ENCODE data around the gene ZNF441. TPM values are rescaled to one million over a fixed set of nuclear protein-coding genes. Genes with fewer than 3 reads are reported as not detected.
"Not testable (repeated sequence)": the region's sequence is repeated elsewhere in the genome, so short reads cannot be mapped to it uniquely, and the experiment has no call there.

ZNF441 gene
- total RNA-seq, 2 experiments from 2014 or later: 2.6 to 4.1 TPM

DNA sequence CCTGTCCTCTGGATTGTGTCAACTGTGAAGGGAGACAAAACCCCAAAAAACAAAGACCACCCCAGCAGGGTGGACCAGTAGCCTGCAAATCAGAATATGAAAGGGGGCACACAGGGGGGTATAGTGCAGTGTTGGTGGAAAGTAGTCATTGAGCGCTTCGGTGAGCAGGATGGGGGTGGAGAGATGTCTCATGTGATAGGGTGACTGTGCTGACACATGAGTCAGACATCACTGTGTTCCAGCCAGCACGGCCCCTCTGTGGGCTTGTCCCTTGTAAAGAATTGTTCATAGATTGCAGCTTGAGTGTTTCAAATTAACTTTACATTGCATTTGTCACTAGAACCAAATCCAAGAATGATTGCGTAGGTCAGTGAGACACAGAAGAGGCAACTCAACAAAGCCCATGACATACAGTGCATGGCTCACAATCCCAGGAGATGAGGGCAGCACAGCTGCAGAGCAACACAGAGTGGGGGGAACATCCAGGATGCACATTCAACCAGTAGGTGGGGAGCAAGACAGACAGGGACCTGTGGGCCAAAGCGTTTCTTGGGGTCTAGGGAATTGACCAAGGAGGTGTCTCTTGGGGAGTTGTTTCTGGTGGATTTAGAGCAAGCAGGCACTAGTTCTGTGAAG lies 54.8 kb downstream of the ZNF441 start:
- peaks cover 22 to 32% of the 10 kb centered on the region in 2 experiments for H3K9me3 ChIP-seq (ENCODE audit: control insufficient read depth in 1 of 2, insufficient read depth in 1 of 2, low read length in 2 of 2)
- H3K36me3 ChIP-seq (ENCODE audit: insufficient read depth, low read length): peaks cover 11% of the 10 kb centered on the region
- no peak for DNase-seq
- intact Hi-C loops (cut with DNase I, micrococcal nuclease): loop anchor here in 1 of 2 experiments (10.0 kb wide), 1 partner anchor 1513 kb away; no protein-coding TSS in a partner anchor
- no peak overlapping the region for H3K27ac ChIP-seq (ENCODE audit: low read depth in 1 of 2, low read length in 2 of 2)
- H3K4me3 Mint-ChIP-seq: no peak overlapping the region
- no peaks in the 10 kb centered on the region for H3K27me3 ChIP-seq (ENCODE audit: control insufficient read depth in 1 of 2, insufficient read depth in 2 of 2, low read length in 2 of 2)
- CTCF ChIA-PET: no interaction called here
- no peak for ATAC-seq (ENCODE audit: poor library complexity)
- POLR2A ChIA-PET: no interaction called here
- no peak overlapping the region for H3K27ac Mint-ChIP-seq
- TF ChIP-seq, protein P1, sequence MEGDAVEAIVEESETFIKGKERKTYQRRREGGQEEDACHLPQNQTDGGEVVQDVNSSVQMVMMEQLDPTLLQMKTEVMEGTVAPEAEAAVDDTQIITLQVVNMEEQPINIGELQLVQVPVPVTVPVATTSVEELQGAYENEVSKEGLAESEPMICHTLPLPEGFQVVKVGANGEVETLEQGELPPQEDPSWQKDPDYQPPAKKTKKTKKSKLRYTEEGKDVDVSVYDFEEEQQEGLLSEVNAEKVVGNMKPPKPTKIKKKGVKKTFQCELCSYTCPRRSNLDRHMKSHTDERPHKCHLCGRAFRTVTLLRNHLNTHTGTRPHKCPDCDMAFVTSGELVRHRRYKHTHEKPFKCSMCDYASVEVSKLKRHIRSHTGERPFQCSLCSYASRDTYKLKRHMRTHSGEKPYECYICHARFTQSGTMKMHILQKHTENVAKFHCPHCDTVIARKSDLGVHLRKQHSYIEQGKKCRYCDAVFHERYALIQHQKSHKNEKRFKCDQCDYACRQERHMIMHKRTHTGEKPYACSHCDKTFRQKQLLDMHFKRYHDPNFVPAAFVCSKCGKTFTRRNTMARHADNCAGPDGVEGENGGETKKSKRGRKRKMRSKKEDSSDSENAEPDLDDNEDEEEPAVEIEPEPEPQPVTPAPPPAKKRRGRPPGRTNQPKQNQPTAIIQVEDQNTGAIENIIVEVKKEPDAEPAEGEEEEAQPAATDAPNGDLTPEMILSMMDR (IDR thresholded peaks at IDR 0.05): no peak
- no peak overlapping the region for H3K4me3 ChIP-seq (ENCODE audit: low read length)
- no peaks in the 10 kb centered on the region for H3K27me3 Mint-ChIP-seq
- no peaks in the 10 kb centered on the region for H3K4me1 ChIP-seq (ENCODE audit: insufficient read depth, low read length)
- H3K36me3 Mint-ChIP-seq (ENCODE audit: low read depth): peaks cover 84% of the 10 kb centered on the region
- H3K9me3 Mint-ChIP-seq: peaks cover 7% of the 10 kb centered on the region
- peaks cover 8% of the 10 kb centered on the region for H3K4me1 Mint-ChIP-seq (ENCODE audit: low read depth)

GRCh38 chr19:11828957-11829876 lies 62.4 kb downstream of the ZNF441 start:
- H3K4me1 ChIP-seq (ENCODE audit: insufficient read depth, low read length); DNase-seq; CTCF ChIA-PET; H3K27me3 Mint-ChIP-seq; ATAC-seq (ENCODE audit: poor library complexity); H3K27me3 ChIP-seq (ENCODE audit: control insufficient read depth in 1 of 2, insufficient read depth in 2 of 2, low read length in 2 of 2); POLR2A ChIA-PET; H3K4me3 ChIP-seq (ENCODE audit: low read length); H3K27ac Mint-ChIP-seq; H3K4me3 Mint-ChIP-seq; H3K4me1 Mint-ChIP-seq (ENCODE audit: low read depth); H3K27ac ChIP-seq (ENCODE audit: low read depth in 1 of 2, low read length in 2 of 2): not testable (repeated sequence)
- intact Hi-C loops (cut with DNase I, micrococcal nuclease): loop anchor here (1.0 to 10.0 kb wide), 2 partner anchors 16 to 1506 kb away; no protein-coding TSS in a partner anchor
- Mint-ChIP-seq H3K9me3 (peaks cover 11% of the 10 kb centered on the region), H3K36me3 (ENCODE audit: low read depth) (peaks cover 98% of the 10 kb centered on the region)
- Histone ChIP-seq H3K9me3 (ENCODE audit: control insufficient read depth in 1 of 2, insufficient read depth in 1 of 2, low read length in 2 of 2) (peaks cover 47 to 76% of the 10 kb centered on the region in 2 experiments), H3K36me3 (ENCODE audit: insufficient read depth, low read length) (peaks cover 40% of the 10 kb centered on the region)

DNA sequence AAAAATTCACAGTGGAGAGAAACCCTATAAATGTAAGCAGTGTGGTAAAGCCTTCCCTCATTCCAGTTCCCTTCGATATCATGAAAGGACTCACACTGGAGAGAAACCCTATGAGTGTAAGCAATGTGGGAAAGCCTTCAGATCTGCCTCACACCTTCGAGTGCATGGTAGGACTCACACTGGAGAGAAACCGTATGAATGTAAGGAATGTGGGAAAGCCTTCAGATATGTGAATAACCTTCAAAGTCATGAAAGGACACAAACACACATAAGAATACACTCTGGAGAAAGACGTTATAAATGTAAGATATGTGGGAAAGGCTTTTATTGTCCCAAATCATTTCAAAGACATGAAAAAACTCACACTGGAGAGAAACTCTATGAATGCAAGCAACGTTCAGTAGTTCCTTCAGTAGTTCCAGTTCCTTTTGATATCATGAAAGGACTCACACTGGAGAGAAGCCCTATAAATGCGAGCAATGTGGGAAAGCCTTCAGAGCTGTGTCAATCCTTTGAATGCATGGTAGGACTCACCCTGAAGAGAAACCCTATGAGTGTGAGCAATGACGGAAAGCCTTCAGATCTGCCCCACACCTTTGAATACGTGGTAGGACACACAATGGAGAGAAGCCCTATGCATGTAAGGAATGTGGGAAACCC lies 65.6 kb downstream of the ZNF441 start:
- intact Hi-C loops (cut with DNase I, micrococcal nuclease): no loop called here
- ChIA-PET POLR2A (no interaction called here), CTCF (no interaction called here)
- ATAC-seq (ENCODE audit: poor library complexity) (no peak), DNase-seq (no peak)
- no peak overlapping the region for H3K4me3 Mint-ChIP-seq
- TF ChIP-seq, protein P1 (IDR thresholded peaks at IDR 0.05): no peak
- Histone ChIP-seq H3K36me3 (ENCODE audit: insufficient read depth, low read length) (peaks cover 40% of the 10 kb centered on the region), H3K27ac (ENCODE audit: low read depth in 1 of 2, low read length in 2 of 2) (no peak overlapping the region), H3K9me3 (ENCODE audit: control insufficient read depth in 1 of 2, insufficient read depth in 1 of 2, low read length in 2 of 2) (peaks cover 36 to 85% of the 10 kb centered on the region in 2 experiments), H3K4me3 (ENCODE audit: low read length) (no peak overlapping the region), H3K4me1 (ENCODE audit: insufficient read depth, low read length) (no peaks in the 10 kb centered on the region), H3K27me3 (ENCODE audit: control insufficient read depth in 1 of 2, insufficient read depth in 2 of 2, low read length in 2 of 2) (no peaks in the 10 kb centered on the region)
- H3K27me3 Mint-ChIP-seq: no peaks in the 10 kb centered on the region
- H3K9me3 Mint-ChIP-seq: peaks cover 9% of the 10 kb centered on the region
- no peaks in the 10 kb centered on the region for H3K4me1 Mint-ChIP-seq (ENCODE audit: low read depth)
- H3K36me3 Mint-ChIP-seq (ENCODE audit: low read depth): peaks cover 94% of the 10 kb centered on the region
- H3K27ac Mint-ChIP-seq: no peak overlapping the region

Data from CD4-positive, alpha-beta T cell (primary cell).